T-helper 2 cell (primary cell): ENCODE data around the gene ADPRHL1.
"Not testable (repeated sequence)": the region's sequence is repeated elsewhere in the genome, so short reads cannot be mapped to it uniquely, and the experiment has no call there.

ENCODE experiments used
- DNase-seq, 5 experiments: peaks; one replicate each; pipeline versions ENCODE4 v3.0.0 to v3.0.0-alpha.2; 2012 to 2022

ADPRHL1 gene

GRCh38 chr13:113454936-113455335 is 1.6 kb upstream of the ADPRHL1 start:
- DNase-seq, result no peak

- no peak for DNase-seq
These were observed 822 bp downstream of the ADPRHL1 start for GRCh38 chr13:113452466-113452865.

DNA sequence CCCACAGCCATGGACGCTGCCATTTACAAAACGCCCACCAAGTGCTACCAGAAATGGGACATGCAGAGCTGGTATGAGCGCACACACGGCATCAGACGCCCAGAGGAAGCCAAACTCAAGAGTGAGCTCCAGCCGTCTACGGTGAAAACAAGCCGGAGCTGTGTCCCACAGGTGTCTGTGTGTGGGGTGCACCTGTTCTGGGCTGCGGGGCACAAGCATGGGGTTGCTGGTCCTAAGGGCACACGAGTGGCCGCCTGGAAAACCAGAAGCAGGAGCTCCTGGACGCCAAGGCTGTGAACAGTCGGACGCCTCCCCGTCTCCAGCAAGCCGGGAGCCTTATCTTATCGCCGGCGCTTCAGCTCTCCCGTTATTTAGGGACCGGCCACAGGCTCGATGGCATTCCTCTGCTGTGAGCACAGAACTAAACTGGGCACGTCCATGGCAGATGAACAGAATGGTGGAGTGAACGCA is 1.3 kb downstream of the ADPRHL1 start:
- no peak for DNase-seq

DNA sequence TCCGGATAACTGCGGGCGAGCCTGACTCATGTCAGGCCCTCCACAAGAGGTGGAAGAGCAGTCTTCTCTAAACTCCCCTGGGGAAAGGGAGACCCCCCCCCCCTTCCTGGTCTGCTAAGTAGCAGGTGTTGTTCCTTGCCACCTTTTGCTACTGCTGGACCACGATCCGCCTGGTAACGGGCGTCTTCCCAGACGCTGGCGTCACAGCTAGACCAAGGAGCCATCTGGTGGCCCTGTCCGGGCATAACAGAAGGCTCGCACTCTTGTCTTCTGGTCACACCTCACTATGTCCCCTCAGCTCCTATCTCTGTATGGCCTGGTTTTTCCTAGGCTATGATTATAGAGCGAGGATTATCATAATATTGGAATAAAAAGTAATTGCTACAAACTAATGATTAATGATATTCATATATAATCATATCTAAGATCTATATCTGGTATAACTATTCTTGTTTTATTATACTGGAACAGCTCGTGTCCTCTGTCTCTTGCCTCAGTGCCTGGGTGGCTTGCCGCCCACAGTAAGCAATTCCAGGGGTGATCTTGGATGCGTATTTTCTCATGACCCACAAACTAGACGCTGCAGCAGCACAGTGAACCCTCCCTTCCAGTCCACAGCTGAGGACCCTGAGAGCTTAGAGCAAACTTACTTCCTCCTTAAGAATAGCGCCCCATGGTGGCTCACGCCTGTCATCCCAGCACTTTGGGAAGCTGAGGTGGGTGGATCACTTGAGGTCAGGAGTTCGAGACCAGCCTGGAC is 2.2 kb downstream of the ADPRHL1 start:
- not testable (repeated sequence) for DNase-seq

GRCh38 chr13:113450348-113450744 is 2.9 kb downstream of the ADPRHL1 start:
- not testable (repeated sequence) for DNase-seq

GRCh38 chr13:113449693-113450347 is 3.5 kb downstream of the ADPRHL1 start:
- no peak for DNase-seq

GRCh38 chr13:113448885-113449692 is 4.2 kb downstream of the ADPRHL1 start:
- peak in 4 of 5 experiments; percentile 26 to 75 (median 52) for DNase-seq

GRCh38 chr13:113448545-113448884 is 4.8 kb downstream of the ADPRHL1 start:
- DNase-seq, result no peak

DNA sequence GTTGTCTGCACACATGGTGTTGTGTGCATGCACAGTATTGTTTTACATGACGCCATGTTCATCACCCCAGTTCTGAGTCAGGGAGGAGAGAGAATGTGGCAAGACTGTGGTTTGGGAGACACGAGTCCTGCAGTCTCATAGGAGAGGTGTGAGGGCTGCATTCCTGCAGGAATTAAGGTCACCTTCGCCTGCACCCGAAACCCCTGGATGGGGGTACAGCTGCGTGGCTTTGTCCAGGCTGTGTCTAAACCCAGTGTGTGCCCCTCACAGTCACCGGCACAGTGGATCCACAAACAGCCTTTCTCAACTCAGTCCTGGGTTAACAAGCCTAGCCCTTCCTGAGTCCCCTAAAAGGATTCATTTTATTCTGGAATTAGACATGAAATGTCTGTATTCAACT is 5.7 kb downstream of the ADPRHL1 start:
- no peak for DNase-seq

DNA sequence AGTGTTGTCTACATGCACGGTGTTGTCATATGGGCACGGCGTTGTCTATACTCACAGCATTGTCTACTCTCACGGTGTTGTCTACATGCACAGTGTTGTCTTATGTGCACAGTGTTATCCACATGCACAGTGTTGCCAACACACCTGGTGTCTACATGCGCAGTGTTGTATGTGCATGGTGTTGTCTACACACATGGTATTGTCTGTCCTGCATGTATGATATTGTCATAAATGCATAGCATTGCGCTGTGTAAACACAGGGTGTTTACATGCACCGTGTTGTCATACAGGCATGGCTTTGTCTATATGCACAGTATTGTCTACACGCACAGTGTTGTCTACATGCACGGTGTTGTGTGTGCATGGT is 6.8 kb downstream of the ADPRHL1 start:
- no peak for DNase-seq

- no peak for DNase-seq
These were observed 7.3 kb downstream of the ADPRHL1 start for GRCh38 chr13:113445791-113446487.

GRCh38 chr13:113443991-113444390 is 9.3 kb downstream of the ADPRHL1 start:
- no peak for DNase-seq

DNA sequence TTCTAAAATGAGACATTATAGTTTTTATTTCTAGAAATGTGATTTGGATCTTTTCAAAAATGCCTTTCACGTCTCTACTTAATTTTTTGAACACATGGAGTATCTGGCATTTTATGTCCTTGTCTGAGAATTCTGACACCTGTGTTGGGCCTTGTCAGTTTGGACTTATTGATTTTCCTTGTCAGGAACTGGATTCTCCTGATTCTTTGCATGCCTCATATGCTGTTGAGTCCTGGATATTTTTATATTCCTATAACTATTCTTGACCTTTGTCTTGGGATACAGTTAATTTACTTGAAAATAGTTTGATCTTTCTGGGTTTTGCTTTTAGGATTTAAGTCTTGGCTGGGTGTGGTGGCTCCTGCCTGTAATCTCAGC is 10.3 kb downstream of the ADPRHL1 start:
- no peak for DNase-seq

GRCh38 chr13:113442354-113442984 is 10.8 kb downstream of the ADPRHL1 start:
- DNase-seq, result no peak

- DNase-seq, result no peak
These were observed 11.6 kb downstream of the ADPRHL1 start for GRCh38 chr13:113441661-113442060.

- no peak for DNase-seq
These were observed 15.8 kb downstream of the ADPRHL1 start for GRCh38 chr13:113437408-113438010.

GRCh38 chr13:113436866-113437265 is 16.4 kb downstream of the ADPRHL1 start:
- not testable (repeated sequence) for DNase-seq

GRCh38 chr13:113435907-113436306 is 17.4 kb downstream of the ADPRHL1 start:
- not testable (repeated sequence) for DNase-seq

GRCh38 chr13:113433391-113433916 is 19.8 kb downstream of the ADPRHL1 start:
- no peak for DNase-seq

GRCh38 chr13:113432506-113433270 is 20.6 kb downstream of the ADPRHL1 start:
- no peak for DNase-seq

- no peak for DNase-seq
These were observed 22.1 kb downstream of the ADPRHL1 start for GRCh38 chr13:113431171-113431570.
